HepG2 (cell line): ENCODE measurements around the gene ZNF606. TPM values are rescaled to one million over a fixed set of nuclear protein-coding genes. Genes with fewer than 3 reads are reported as not detected.

ENCODE experiments used
- CSRNP2 ChIP-seq: sonication (generic); formaldehyde crosslinking; conservative IDR thresholded peaks from 2 replicates; pipeline ENCODE4 v1.8.0; 2022; ENCODE audit warnings: low read depth, missing genetic modification reagents
- DNMT3B ChIP-seq: conservative IDR thresholded peaks from 2 replicates; pipeline ENCODE4 v1.6.1; 2016; ENCODE audit warnings: missing biosample characterization, control low read depth
- HNRNPUL1 ChIP-seq: fragments of 200-400 bp; formaldehyde crosslinking; IDR thresholded peaks from 2 replicates; pipeline ENCODE4 v1.6.1; 2017; ENCODE audit warnings: low read depth, mild to moderate bottlenecking, low read length, moderate library complexity
- ISL2 ChIP-seq: sonication (generic); formaldehyde crosslinking; IDR thresholded peaks from 2 replicates; pipeline ENCODE4 v1.5.0; 2020; ENCODE audit warnings: missing genetic modification reagents
- KLF6 ChIP-seq: IDR thresholded peaks from 2 replicates; pipeline ENCODE4 v1.8.0; 2016; ENCODE audit warnings: missing biosample characterization, missing genetic modification reagents
- POGK ChIP-seq: sonication (generic); formaldehyde crosslinking; conservative IDR thresholded peaks from 2 replicates; pipeline ENCODE4 v1.8.0; 2022; ENCODE audit warnings: mild to moderate bottlenecking, moderate library complexity, missing genetic modification reagents
- SATB2 ChIP-seq: sonication (generic); formaldehyde crosslinking; IDR thresholded peaks from 2 replicates; pipeline ENCODE4 v1.5.0; 2020; ENCODE audit warnings: missing genetic modification reagents
- SUZ12 ChIP-seq: fragments of 150-350 bp; IDR thresholded peaks from 2 replicates; pipeline ENCODE4 v1.6.1; 2014; ENCODE audit warnings: low read depth, low read length
- ZIK1 ChIP-seq: sonication (generic); formaldehyde crosslinking; IDR thresholded peaks from 2 replicates; pipeline ENCODE4 v1.5.0; 2020; ENCODE audit warnings: mild to moderate bottlenecking, low read depth, missing genetic modification reagents, borderline replicate concordance
- ZSCAN20 ChIP-seq: sonication (generic); formaldehyde crosslinking; IDR thresholded peaks from 2 replicates; pipeline ENCODE4 v1.4.0; 2020; ENCODE audit warnings: missing genetic modification reagents, mild to moderate bottlenecking, borderline replicate concordance
- polyA plus RNA-seq, 8 experiments: library from polyadenylated mRNA; depleted of rRNA in 3 of 8; stranded (reverse) in 7 of 8; unstranded in 1 of 8; fragments of >200 nt; fragmentation: Illumina TruSeq in 4 of 8; extraction: Trizol in 4 of 8; gene quantifications; 2 replicates each; pipeline versions ENCODE4 v1.2.1 to v1.2.3, GENCODE V29; 2011 to 2016; ENCODE audit warnings: low read depth in 4 of 8, missing spikeins in 1 of 8, mixed read lengths in 1 of 8; ENCODE audit not compliant: insufficient read depth in 1 of 8
- total RNA-seq, 5 experiments: library from RNA; depleted of rRNA; stranded (reverse); fragments of >200 nt; fragmentation: Illumina TruSeq; extraction: Trizol; gene quantifications; 2 replicates each; pipeline ENCODE4 v1.2.3, GENCODE V29; 2016; ENCODE audit warnings: low read depth in 1 of 5
- TF ChIP-seq, protein P1 (sequence below), 2 experiments: fragments of 450-650 bp in 1 of 2; sonication (generic) in 1 of 2; formaldehyde crosslinking in 1 of 2; IDR thresholded peaks; 2 replicates each; pipeline versions ENCODE4 v1.6.1 to v1.8.0; 2016 to 2022; ENCODE audit warnings: antibody characterized with exemption in 1 of 2, mild to moderate bottlenecking in 1 of 2, missing genetic modification reagents in 1 of 2
- TF ChIP-seq, protein P2 (sequence below): sonication (generic); formaldehyde crosslinking; IDR thresholded peaks from 2 replicates; pipeline ENCODE4 v1.4.0; 2020; ENCODE audit warnings: missing genetic modification reagents; ENCODE audit errors: not compliant biosample characterization
- TF ChIP-seq, protein P3 (sequence below): sonication (generic); formaldehyde crosslinking; IDR thresholded peaks from 2 replicates; pipeline ENCODE4 v1.8.0; 2022; ENCODE audit warnings: missing genetic modification reagents, low read depth, mild to moderate bottlenecking, borderline replicate concordance

Gene ZNF606
- total and polyA plus RNA-seq, 2 of the 13 experiments (the other 11 are each of a cell fraction or from before 2014, with no cell fraction given): 4.2 to 14.8 TPM

DNA sequence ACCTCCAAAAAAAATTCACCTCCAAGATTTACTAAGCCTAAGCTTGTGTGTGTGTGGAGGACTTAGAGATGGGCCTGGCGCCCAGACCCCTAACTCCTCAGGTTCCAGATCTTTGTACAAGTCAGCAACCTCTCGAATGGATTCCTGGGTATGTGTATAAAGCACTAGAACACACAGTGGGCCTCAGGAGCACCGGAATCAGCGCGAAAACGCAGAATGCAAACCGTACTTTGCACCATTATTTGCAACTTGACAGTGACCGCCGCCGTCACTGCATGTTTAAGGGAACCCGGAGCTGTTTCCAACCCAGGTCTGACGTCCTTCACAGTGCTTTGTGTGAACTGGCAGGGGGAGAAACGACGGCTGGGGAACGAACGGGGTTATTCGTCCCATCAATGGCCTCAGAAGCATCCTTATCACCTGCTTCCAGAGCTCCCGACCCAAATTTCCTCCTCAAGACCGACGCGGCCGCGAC lies 688 bp downstream of the ZNF606 start (continued):
- TF ChIP-seq, protein P1, sequence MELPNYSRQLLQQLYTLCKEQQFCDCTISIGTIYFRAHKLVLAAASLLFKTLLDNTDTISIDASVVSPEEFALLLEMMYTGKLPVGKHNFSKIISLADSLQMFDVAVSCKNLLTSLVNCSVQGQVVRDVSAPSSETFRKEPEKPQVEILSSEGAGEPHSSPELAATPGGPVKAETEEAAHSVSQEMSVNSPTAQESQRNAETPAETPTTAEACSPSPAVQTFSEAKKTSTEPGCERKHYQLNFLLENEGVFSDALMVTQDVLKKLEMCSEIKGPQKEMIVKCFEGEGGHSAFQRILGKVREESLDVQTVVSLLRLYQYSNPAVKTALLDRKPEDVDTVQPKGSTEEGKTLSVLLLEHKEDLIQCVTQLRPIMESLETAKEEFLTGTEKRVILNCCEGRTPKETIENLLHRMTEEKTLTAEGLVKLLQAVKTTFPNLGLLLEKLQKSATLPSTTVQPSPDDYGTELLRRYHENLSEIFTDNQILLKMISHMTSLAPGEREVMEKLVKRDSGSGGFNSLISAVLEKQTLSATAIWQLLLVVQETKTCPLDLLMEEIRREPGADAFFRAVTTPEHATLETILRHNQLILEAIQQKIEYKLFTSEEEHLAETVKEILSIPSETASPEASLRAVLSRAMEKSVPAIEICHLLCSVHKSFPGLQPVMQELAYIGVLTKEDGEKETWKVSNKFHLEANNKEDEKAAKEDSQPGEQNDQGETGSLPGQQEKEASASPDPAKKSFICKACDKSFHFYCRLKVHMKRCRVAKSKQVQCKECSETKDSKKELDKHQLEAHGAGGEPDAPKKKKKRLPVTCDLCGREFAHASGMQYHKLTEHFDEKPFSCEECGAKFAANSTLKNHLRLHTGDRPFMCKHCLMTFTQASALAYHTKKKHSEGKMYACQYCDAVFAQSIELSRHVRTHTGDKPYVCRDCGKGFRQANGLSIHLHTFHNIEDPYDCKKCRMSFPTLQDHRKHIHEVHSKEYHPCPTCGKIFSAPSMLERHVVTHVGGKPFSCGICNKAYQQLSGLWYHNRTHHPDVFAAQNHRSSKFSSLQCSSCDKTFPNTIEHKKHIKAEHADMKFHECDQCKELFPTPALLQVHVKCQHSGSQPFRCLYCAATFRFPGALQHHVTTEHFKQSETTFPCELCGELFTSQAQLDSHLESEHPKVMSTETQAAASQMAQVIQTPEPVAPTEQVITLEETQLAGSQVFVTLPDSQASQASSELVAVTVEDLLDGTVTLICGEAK (IDR thresholded peaks at IDR 0.05): no peak
- TF ChIP-seq, protein P1 (CRISPR knock-in tag; IDR thresholded peaks at IDR 0.05): no peak
- TF ChIP-seq CSRNP2 (CRISPR knock-in tag): no peak
- TF ChIP-seq SATB2: no peak
- no peak for TF ChIP-seq ZIK1
- TF ChIP-seq ISL2: no peak; the same call in 1 of the 2 replicates
- TF ChIP-seq, protein P2, sequence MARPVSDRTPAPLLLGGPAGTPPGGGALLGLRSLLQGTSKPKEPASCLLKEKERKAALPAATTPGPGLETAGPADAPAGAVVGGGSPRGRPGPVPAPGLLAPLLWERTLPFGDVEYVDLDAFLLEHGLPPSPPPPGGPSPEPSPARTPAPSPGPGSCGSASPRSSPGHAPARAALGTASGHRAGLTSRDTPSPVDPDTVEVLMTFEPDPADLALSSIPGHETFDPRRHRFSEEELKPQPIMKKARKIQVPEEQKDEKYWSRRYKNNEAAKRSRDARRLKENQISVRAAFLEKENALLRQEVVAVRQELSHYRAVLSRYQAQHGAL (CRISPR knock-in tag): no peak
- no peak for TF ChIP-seq HNRNPUL1
- TF ChIP-seq, protein P3, sequence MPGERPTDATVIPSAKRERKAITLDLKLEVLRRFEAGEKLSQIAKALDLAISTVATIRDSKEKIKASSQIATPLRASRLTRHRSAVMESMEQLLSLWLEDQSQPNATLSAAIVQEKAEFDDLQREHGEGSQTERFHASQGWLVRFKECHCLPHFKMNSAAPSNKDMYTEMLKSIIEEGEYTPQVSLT: no peak
- 0 out of 2 replicates have a peak, but pooled peaks have one; percentile 1 for TF ChIP-seq KLF6 (CRISPR knock-in tag)
- no peak for TF ChIP-seq SUZ12
- TF ChIP-seq DNMT3B (CRISPR knock-in tag): 0 out of 2 replicates have a peak, but pooled peaks have one; percentile 3
- no peak for TF ChIP-seq ZSCAN20
- no peak; the same call in 1 of the 2 replicates for TF ChIP-seq POGK (CRISPR knock-in tag)
